Measurements from ENCODE around the gene ARHGAP22. TPM values are rescaled to one million over a fixed set of nuclear protein-coding genes. Genes with fewer than 3 reads are reported as not detected.
"Not testable (repeated sequence)": the region's sequence is repeated elsewhere in the genome, so short reads cannot be mapped to it uniquely, and the experiment has no call there.

ARHGAP22 gene
- total RNA-seq, 2 donors from 2014 or later = 0.32 to 0.48 TPM

DNA sequence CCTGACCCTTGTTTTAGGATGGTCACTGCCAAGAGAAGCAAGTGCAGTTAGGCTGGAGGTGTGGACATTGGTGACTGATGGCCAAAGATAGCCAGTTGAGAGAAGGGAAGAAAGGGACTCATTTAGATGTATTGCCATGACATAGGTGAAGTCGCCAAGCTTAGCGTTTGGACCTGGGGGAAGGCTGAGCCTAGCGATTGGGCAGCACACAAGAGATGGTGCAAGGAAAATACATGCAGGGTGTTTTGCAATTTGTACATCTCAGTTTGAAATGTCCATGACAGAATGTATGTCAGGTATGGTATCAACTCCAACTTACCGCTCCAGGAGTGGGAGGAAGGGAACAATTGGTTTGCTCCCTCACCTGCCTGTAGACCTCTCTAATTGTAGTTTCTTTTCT, 164.1 kb downstream of the ARHGAP22 start:
- ATAC-seq (replicated peaks) = no peak
- H3K27me3 Mint-ChIP-seq = no peaks in the 10 kb centered on the region
- peaks cover 4% of the 10 kb centered on the region for H3K4me1 Mint-ChIP-seq
- H3K36me3 Mint-ChIP-seq (ENCODE audit: low read depth) = peaks cover 13% of the 10 kb centered on the region
- no peak overlapping the region for H3K4me3 Mint-ChIP-seq
- H3K9me3 Mint-ChIP-seq = no peaks in the 10 kb centered on the region
- H3K27ac Mint-ChIP-seq = no peak overlapping the region

DNA sequence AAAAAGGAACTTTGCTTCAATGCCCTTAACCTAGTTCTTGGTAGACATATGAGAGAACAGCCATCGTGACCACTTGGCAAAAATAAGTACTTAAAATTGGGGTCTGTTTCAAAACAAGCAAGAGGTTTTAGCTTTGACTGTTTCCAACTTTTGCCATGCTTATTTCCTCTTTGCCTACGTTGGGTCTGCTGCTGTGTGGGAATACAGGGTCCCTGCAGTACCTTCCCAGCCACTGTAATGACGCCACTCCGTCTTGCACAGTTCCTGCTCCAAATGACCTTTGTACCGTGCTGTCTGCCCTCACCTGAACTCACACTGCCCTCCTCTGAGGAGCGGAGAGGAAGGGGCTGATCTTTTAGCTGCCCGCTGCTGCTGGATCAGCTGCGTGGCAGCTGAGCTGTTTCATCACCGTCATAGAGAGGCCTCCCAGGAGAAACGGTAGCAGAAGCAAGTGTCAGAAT, 165.3 kb downstream of the ARHGAP22 start:
- peaks cover 4% of the 10 kb centered on the region for H3K4me1 Mint-ChIP-seq
- no peak for ATAC-seq (replicated peaks)
- H3K27ac Mint-ChIP-seq = no peak overlapping the region
- H3K9me3 Mint-ChIP-seq = no peaks in the 10 kb centered on the region
- H3K27me3 Mint-ChIP-seq = no peaks in the 10 kb centered on the region
- H3K36me3 Mint-ChIP-seq (ENCODE audit: low read depth) = peaks cover 18% of the 10 kb centered on the region
- H3K4me3 Mint-ChIP-seq = no peak overlapping the region

DNA sequence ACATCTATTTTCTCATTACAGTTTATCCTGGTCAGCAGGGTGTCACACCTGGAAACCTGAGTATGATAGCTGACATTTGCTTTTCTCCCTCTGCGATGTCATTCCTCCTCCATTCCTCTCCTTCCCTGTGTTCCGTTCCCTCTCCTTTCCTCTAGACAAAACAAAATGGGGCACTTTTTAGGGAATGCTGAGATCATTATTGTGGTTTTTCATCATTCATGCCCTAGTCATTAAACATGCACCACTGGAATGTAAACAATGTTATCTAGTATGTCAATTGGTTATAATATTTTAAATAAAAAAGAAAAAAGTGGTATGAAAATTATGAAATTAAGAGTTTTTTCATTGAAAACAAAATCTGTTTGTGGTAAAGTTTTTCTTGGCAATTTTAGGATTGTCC, 165.8 kb downstream of the ARHGAP22 start:
- no peak for ATAC-seq (replicated peaks)
- no peaks in the 10 kb centered on the region for H3K9me3 Mint-ChIP-seq
- H3K4me3 Mint-ChIP-seq = no peak overlapping the region
- peaks cover 4% of the 10 kb centered on the region for H3K4me1 Mint-ChIP-seq
- no peaks in the 10 kb centered on the region for H3K27me3 Mint-ChIP-seq
- H3K36me3 Mint-ChIP-seq (ENCODE audit: low read depth) = peaks cover 23% of the 10 kb centered on the region
- no peak overlapping the region for H3K27ac Mint-ChIP-seq

DNA sequence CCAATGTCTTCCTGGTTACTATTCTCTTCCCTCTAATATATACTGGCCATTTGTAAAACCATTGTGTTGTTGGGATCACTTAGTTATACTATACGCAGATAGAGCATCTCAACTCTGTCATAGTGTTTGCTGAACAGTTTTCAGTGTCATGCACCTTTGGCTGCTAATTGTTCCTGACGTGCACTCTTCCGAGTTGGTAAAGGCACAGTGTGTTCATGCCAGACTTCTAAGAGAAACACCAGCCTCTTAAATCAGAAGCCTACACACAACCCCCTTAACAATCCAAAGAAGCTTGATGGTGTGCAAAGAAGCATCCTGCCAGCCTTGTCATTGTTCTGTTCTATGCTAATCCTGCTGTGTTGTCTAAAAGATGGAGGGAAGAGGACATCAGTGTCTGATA, 167.3 kb downstream of the ARHGAP22 start:
- ATAC-seq (replicated peaks) = no peak
- Mint-ChIP-seq H3K9me3 (no peaks in the 10 kb centered on the region), H3K36me3 (ENCODE audit: low read depth) (peaks cover 32% of the 10 kb centered on the region), H3K4me1 (no peaks in the 10 kb centered on the region), H3K27me3 (no peaks in the 10 kb centered on the region), H3K27ac (no peak overlapping the region), H3K4me3 (no peak overlapping the region)

DNA sequence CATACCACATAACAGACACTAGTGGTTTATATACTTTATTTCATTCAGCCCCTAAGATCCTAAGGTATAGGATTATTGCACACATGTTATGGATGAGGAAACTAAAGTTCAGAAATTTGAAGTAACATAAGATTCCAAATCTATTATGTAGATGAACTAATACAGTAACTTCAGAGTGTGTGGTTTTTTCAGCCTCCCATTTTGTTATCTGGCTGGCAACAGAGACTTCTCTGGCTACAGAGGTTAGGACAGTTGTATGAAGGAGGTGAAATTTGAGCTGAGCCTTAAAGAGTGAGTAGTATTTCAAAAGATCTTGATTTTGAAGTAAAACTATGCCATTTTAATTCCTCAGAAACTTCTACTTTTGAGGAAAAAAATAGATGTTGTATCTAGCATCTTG, 173.0 kb downstream of the ARHGAP22 start:
- Mint-ChIP-seq H3K4me3 (no peak overlapping the region), H3K27me3 (no peaks in the 10 kb centered on the region), H3K36me3 (ENCODE audit: low read depth) (peaks cover 65% of the 10 kb centered on the region), H3K4me1 (no peaks in the 10 kb centered on the region), H3K27ac (no peak overlapping the region), H3K9me3 (no peaks in the 10 kb centered on the region)
- no peak for ATAC-seq (replicated peaks)

DNA sequence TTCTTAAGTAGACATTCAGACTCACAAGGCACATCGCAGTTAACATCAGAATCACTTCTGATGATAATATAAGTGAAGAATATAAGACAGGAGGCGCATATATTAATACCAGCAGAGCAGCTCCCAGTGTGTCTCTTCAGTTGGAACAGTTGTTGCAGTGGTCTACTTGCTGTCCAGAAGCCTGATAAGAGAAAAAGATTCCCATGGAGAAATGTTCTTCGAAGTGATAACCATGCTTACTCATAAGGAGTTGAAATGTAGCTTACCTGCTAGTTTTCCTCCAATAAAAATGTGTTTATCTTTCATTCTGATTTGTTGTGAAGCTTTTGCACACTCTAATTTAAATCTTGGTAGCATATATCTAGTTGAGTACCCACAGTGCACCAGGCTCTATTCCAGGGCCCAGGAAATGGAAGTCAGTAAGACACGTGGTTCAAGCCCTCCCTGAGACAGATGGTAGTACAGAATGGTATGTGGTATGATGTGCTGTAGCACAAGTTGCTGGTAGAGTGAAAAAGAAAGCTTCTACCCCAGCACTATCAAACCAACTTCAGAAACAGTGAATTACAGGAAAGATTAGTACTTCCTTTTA, 174.4 kb downstream of the ARHGAP22 start:
- Mint-ChIP-seq H3K4me3 (no peak overlapping the region), H3K27ac (no peak overlapping the region), H3K27me3 (no peaks in the 10 kb centered on the region), H3K9me3 (no peaks in the 10 kb centered on the region), H3K4me1 (no peaks in the 10 kb centered on the region), H3K36me3 (ENCODE audit: low read depth) (peaks cover 66% of the 10 kb centered on the region)
- no peak for ATAC-seq (replicated peaks)

DNA sequence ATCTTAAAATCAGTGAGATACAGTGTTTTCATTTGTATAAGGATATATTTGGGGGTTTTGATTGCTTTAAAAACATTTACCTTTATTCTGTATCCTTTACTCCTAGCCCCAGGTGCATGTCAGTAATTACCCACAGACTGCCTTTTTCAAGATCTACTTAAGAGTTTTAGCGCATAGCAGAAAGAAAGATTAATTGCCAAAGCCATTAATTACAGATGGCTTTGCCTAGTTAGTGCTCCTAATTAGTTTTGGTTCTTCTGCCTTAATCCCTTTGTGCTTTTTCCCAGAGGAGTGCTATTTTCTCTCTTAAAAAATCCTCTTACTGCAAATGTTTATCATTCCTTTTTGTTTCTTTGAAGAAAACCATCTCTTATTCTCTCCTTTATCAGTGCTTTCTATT, 175.6 kb downstream of the ARHGAP22 start:
- H3K9me3 Mint-ChIP-seq = no peaks in the 10 kb centered on the region
- no peak overlapping the region for H3K27ac Mint-ChIP-seq
- no peaks in the 10 kb centered on the region for H3K27me3 Mint-ChIP-seq
- no peak overlapping the region for H3K4me3 Mint-ChIP-seq
- H3K36me3 Mint-ChIP-seq (ENCODE audit: low read depth) = peaks cover 60% of the 10 kb centered on the region
- no peaks in the 10 kb centered on the region for H3K4me1 Mint-ChIP-seq
- no peak for ATAC-seq (replicated peaks)

DNA sequence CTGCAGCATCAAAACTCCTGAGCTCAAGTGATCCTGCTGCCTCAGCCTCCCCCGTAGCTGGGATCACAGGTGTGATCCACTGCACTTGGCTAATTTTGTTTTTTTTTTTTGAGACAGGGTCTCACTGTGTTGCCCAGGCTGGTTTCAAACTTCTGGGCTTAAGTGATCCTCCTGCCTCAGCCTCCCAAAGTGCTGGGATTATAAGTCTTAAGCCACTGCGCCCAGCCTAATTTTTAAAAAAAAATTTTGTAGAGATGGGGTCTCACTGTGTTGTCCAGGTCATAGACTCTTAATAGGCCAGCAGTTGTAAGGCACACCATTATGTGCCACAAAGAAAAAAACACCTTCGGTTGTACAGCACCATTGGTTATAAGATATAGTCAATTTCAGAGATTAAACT, 176.0 kb downstream of the ARHGAP22 start:
- Mint-ChIP-seq H3K27ac (no peak overlapping the region), H3K27me3 (no peaks in the 10 kb centered on the region), H3K4me3 (no peak overlapping the region), H3K9me3 (no peaks in the 10 kb centered on the region), H3K4me1 (no peaks in the 10 kb centered on the region), H3K36me3 (ENCODE audit: low read depth) (peaks cover 56% of the 10 kb centered on the region)
- ATAC-seq (replicated peaks) = no peak

DNA sequence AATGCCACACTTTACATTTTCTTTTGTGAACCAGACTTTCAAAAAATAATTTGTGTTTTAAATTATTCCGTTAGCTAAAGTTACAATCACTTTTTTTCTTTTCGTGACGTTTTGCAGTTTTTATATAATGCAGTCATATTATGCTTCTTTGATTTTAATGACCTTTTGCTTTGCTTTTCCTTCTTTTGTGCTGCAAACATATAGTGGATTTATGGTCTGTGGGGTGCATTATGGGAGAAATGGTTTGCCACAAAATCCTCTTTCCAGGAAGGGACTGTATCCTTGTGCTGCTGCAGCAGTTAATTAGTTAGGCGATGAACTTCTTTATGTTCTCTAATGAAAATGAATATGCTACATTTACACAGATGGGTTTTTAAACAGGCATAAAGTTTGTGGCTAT, 181.0 kb downstream of the ARHGAP22 start:
- H3K4me1 Mint-ChIP-seq = no peaks in the 10 kb centered on the region
- no peaks in the 10 kb centered on the region for H3K27me3 Mint-ChIP-seq
- H3K36me3 Mint-ChIP-seq (ENCODE audit: low read depth) = peaks cover 37% of the 10 kb centered on the region
- no peak overlapping the region for H3K4me3 Mint-ChIP-seq
- H3K9me3 Mint-ChIP-seq = no peaks in the 10 kb centered on the region
- no peak overlapping the region for H3K27ac Mint-ChIP-seq
- ATAC-seq (replicated peaks) = no peak

DNA sequence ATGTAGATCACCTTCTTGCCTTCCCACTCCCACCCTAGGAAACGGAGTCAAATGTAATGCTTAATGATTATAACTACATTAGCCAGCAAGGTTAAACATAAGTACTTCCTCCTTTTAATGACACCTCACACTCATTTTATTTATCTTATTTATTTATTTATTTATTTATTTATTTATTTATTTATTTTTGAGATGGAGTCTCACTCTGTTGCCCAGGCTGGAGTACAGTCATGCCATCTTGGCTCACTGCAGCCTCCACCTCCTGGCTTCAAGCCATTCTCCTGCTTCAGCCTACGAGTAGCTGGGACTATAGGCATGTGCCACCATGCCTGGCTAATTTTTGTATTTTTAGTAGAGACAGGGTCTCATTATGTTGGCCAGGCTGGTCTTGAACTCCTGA, 183.0 kb downstream of the ARHGAP22 start:
- not testable (repeated sequence) for H3K27ac Mint-ChIP-seq; H3K9me3 Mint-ChIP-seq; H3K4me1 Mint-ChIP-seq; ATAC-seq (replicated peaks); H3K4me3 Mint-ChIP-seq; H3K27me3 Mint-ChIP-seq
- peaks cover 19% of the 10 kb centered on the region for H3K36me3 Mint-ChIP-seq (ENCODE audit: low read depth)

DNA sequence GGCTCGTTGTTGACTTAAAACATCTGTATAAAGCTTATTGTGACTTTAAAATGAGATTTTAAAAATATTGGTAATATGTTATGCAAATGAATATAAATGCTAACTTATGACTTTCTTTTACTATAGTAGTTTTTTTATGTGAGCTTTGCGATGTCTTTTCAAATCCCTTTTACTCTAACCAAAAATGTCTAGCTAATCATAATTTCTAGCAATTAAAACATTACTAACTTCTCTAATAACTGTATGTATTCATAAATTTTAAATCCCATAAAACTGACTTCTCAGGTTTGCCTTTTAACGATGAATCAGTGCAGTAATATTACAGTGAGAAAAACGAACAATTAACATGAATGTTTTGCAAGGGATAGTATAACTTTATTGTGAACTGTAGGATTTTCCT, 185.2 kb downstream of the ARHGAP22 start:
- no peak for ATAC-seq (replicated peaks)
- Mint-ChIP-seq H3K4me1 (no peaks in the 10 kb centered on the region), H3K27ac (no peak overlapping the region), H3K36me3 (ENCODE audit: low read depth) (peaks cover 18% of the 10 kb centered on the region), H3K27me3 (no peaks in the 10 kb centered on the region), H3K9me3 (no peaks in the 10 kb centered on the region), H3K4me3 (no peak overlapping the region)

DNA sequence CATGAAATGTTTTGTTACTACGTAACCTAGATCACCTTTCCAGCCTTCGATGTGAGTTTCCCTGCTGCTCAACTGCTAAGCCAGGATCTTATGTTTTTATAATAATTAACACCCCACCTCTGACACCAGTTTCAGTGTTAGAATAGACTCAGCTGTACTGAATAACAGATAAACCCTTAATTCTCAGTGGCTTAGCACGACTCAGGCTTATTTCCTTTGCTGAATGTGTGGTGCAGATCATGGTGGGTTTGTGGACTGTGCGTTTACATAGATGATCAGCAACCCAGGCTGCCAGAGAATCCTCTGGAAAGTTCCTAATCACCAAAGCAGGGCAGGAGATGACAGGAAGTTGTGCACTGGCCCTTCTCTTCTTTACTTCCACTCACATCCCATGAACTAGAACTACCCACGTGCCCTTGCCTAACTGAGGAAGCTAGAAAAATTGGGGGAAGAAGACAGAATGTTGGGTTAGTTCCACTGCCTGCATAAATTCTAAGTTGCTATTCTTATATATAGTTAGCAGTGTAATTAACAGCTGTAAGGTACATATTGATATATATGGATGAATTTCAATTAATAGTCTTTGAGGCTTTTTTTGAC, 186.6 kb downstream of the ARHGAP22 start:
- no peak for ATAC-seq (replicated peaks)
- Mint-ChIP-seq H3K27ac (no peak overlapping the region), H3K4me3 (no peak overlapping the region), H3K36me3 (ENCODE audit: low read depth) (peaks cover 20% of the 10 kb centered on the region), H3K9me3 (no peaks in the 10 kb centered on the region), H3K4me1 (no peaks in the 10 kb centered on the region), H3K27me3 (no peaks in the 10 kb centered on the region)

DNA sequence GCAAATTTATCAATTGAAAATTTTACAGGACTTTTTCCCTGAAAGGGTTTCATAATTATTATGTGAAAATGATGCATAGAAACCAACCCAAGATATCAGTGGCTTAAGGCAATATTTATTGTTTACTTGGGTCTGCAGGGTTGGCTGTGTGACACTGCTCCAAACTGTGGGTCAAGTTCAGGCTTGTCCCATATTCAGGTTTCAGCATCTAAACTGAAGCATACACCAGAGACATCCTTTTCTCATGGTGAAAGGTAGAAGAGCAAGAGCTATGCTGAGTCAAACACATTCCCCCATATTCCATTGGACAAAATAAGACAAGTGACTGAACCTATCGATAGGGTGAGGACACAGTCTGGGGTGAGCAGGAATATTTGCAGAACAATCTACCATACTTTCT, 187.5 kb downstream of the ARHGAP22 start:
- Mint-ChIP-seq H3K27me3 (no peaks in the 10 kb centered on the region), H3K4me1 (no peaks in the 10 kb centered on the region), H3K4me3 (no peak overlapping the region), H3K36me3 (ENCODE audit: low read depth) (peaks cover 15% of the 10 kb centered on the region), H3K9me3 (no peaks in the 10 kb centered on the region), H3K27ac (no peak overlapping the region)
- no peak for ATAC-seq (replicated peaks)

DNA sequence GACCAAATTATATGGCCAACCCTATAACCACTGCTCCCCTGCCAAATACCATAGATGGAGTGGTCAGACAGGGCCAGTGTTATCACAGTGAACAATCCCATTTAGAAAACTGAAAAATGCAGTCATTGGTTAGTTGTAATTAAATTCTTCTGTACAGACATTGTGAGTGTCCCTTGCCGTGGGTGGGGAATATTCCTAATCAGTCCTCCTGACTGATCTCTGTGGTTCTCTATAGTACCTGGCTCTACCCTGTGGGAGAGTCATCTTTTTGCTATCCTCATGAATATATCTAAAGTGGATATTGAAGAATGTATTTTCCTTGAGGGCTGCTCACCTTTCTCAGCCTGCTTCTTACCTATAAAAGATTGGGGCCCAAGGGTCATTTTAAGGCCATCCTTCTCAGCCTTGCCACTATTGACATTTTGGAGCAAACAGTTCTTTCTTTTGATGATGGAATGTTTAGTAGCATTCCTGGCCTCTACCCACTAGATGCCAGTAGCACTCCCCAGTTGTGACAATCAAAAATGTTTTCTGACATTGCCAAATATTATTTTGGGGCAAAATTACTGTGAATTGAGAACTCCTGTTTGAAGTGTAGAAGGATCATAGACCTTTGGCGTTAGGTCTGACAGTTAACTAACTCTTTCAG, 188.2 kb downstream of the ARHGAP22 start:
- no peak for ATAC-seq (replicated peaks)
- Mint-ChIP-seq H3K4me1 (no peaks in the 10 kb centered on the region), H3K36me3 (ENCODE audit: low read depth) (peaks cover 15% of the 10 kb centered on the region), H3K4me3 (no peak overlapping the region), H3K27me3 (no peaks in the 10 kb centered on the region), H3K9me3 (no peaks in the 10 kb centered on the region), H3K27ac (no peak overlapping the region)

DNA sequence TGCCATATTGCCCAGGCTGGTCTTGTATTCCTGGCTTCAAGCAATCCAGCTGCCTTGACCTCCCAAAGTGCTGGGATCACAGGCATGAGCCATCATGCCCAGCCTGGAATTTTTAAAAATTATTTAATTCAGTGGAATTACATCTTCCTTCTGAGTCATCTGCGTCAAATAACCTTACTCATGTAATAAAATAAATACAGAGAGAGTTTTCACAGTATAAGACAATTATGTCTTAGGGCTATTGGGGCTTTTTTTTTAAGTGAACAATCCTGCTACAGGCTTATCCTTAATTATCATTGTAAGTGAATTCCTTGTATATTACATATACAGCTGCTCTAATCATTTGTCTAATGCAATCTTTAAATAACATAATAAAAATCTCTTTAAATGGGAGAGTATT, 190.1 kb downstream of the ARHGAP22 start:
- ATAC-seq (replicated peaks) = no peak

More for the DNA sequence above, 190.1 kb downstream of the ARHGAP22 start:
- Mint-ChIP-seq H3K27me3 (no peaks in the 10 kb centered on the region), H3K27ac (no peak overlapping the region), H3K4me1 (no peaks in the 10 kb centered on the region), H3K9me3 (no peaks in the 10 kb centered on the region), H3K36me3 (ENCODE audit: low read depth) (peaks cover 8% of the 10 kb centered on the region), H3K4me3 (no peak overlapping the region)

All from activated T-helper 17 cell treated with anti-CD3 and anti-CD28 coated beads, Interleukin-2, amount 50 U/mL, for 72 hours (primary cell).